Measurements from ENCODE around the gene RTCB.

Gene RTCB

DNA sequence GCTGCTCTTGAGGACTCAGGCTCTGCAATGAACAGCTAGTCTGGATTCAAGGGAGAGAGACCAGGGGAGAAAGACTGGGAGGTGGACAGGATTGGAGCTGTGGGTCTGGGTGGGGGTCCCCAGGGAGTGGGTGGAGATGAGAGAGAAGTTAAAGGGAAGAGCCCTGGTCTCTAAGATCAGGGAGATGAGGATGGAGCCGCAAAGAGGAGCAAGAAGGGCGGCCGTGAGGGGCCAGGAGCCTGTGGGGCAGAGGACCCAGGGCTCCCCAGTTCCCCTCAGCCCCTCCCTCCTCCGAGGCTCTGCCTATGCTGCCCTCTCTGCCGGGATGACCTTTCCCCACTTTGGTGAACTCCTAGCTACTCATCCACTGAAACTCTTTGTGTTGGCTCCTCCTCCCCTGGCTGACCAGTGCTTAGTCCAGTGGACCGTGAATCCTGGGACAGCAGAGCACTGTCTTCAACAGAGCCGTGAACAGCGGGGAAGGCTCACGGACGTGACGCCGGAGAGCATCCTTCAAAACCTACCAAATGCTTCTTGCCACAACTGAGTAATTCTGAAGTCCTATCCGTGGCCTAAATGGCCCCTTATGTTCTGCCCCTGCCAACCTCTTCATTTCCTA lies 70.8 kb downstream of the RTCB start:
- DNase-seq (ENCODE audit: insufficient read length, low spot score) (no peak), FAIRE-seq (no peak)

DNA sequence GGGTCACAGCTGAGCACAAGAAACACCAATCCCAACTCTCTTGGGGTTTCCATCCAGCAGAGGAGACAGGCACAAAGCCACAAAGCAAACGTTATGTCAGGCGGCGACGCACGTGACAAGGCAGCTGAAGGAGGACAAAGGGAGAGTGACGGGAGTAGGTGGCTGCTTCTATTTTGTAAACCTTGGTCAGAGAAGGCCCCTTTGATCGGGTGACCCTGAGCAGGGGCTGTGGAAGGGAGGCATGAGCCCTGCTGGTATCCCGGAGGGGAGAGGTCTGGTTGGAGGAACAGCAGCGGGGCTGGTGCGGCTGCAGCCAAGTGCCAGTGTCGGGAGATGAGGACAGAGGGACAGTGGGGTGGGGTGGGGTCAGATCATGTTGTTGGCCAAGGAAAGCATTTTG lies 71.6 kb downstream of the RTCB start:
- FAIRE-seq (no peak), DNase-seq (ENCODE audit: insufficient read length, low spot score) (no peak)

DNA sequence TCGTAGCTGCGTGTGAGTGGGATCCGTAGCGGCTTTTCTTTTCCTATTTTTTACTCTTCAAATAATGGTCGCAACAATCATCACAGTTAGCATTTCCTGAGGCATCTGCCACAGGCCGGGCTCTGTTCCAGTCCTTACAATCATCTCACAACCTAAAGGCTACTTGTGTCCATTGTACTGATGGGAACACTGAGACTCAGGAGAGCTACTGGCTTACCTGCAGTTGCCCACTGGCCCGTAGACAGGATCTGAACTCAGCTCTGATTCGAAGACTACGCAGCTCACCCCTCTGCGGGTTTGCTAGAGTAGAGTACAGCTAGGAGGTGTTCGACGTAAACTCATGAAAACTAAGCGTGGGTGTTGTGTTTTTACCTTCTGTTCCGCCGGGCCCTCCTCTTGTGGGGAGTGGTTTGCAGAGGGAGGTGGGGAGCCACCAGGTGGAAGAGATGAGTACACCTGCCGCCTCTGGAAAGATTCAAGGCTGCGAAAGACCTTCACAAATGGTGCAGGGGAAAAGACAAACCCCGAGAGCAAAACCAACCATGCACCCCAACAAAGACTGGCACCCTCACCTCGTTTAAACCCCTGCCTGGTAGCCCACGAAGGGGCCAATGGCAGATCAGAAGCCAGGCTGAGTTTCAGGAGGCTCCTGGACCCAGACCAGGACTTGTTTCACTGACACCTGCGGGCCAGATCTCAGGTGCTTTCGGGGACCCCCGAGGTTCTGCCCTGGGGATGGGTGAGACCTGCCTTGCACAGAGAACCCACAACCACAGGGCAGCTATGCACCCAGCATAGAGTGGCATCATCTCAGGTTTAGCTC lies 72.6 kb downstream of the RTCB start:
- no peak for DNase-seq (ENCODE audit: insufficient read length, low spot score)
- no peak for FAIRE-seq

DNA sequence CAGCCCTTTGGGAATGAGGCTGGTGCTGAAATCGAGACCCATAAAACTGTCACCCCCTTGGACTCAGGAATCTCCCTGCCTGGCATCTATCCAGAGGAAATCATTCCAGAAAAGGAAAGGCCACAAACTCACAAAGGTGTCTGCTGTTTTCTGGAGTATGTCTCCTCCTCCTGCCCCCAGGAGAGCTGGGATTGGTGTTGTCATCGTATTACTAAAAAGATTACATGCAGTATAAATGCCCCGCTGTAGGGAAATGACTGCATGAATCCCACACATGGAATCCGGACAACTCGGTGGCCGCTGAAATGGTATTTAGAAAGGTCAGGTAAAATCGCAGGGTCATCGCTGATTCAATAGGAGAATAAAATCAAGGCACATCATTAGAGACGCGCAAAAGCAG lies 73.3 kb downstream of the RTCB start:
- FAIRE-seq (no peak), DNase-seq (ENCODE audit: insufficient read length, low spot score) (no peak)

All from HTR-8/SVneo (cell line).